ENCODE measurements around the gene DPH7. TPM values are rescaled to one million over a fixed set of nuclear protein-coding genes. Genes with fewer than 3 reads are reported as not detected.
"Not testable (repeated sequence)": the region's sequence is repeated elsewhere in the genome, so short reads cannot be mapped to it uniquely, and the experiment has no call there.

DPH7 gene
- total RNA-seq, 2 donors from 2014 or later: 18.4 to 21.4 TPM

DNA sequence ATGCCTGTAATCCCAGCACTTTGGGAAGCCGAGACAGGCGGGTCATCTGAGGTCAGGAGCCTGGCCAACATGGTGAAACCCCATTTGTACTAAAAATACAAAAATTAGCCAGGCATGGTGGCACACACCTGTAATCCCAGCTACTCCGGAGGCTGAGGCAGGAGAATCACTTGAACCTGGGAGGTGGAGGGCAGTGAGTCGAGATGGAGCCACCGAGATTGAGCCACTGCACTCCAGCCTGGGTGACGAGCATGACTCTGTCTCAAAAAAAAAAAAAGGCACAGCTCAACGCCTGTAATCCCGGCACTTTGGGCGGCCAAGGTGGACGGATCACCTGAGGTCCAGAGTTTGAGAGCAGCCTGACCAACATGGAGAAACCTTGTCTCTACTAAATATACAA lies 25.1 kb downstream of the DPH7 start:
- intact Hi-C loops (cut with DNase I); ATAC-seq; DNase-seq: not testable (repeated sequence)

DNA sequence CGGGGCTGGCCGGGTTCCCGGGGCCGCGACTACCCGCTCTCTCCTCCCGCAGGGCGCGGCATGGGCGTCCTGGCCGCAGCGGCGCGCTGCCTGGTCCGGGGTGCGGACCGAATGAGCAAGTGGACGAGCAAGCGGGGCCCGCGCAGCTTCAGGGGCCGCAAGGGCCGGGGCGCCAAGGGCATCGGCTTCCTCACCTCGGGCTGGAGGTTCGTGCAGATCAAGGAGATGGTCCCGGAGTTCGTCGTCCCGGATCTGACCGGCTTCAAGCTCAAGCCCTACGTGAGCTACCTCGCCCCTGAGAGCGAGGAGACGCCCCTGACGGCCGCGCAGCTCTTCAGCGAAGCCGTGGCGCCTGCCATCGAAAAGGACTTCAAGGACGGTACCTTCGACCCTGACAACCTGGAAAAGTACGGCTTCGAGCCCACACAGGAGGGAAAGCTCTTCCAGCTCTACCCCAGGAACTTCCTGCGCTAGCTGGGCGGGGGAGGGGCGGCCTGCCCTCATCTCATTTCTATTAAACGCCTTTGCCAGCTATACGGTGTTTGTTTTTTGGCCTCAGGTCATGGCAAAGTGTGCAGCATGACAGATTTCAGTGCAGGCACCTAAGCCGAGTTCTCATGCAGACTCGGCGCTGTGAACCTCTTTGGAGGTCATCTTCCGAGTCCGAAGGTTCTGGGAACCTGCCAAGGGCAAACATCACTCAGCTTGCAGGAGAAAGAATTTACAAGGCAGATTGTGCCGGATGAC lies 26.5 kb downstream of the DPH7 start:
- intact Hi-C loops (cut with DNase I): no loop called here
- DNase-seq: no peak
- ATAC-seq: peak; percentile 6 to 23

DNA sequence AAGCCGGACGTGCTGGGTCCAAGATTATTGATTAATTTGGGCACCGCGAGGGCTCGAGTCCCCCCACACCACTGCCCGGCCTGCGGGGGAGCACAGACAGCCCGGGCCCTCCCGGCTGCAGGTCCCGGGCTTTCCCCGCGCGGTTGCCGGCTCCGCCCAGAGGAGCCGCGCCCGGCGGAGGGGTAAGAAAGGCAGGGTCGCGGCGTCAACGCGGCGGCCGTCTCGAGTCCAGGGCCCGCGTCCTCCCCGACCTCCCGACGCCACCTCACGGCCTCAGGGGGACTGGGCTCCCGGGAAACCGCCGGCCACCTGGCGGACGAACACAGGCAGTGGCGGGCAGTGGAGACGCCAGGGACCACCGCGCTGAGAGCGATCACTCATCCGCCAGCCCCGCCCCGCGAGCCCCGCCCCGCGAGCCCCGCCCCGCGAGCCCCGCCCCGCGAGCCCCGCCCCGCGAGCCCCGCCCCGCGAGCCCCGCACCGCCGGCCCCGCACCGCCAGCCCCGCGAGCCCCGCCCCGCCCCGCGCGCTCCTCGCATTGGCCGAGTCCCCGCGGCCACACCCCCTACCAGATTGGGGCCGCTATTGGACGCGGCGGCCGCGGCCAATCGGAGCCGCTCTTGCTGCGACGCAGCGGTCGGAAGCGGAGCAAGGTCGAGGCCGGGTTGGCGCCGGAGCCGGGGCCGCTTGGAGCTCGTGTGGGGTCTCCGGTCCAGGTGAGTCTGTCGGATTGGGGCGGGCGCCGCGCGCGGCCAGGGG lies 27.3 kb downstream of the DPH7 start, which contains the start of gene MRPL41:
Gene MRPL41, plus strand, starts transcription at position 616 of the 758 bp plus-strand sequence. CDS start 203 bp downstream, outside the sequence.
- ATAC-seq (peak; percentile 83 to 85), DNase-seq (peak; percentile 93)
- intact Hi-C loops (cut with DNase I): no loop called here

DNA sequence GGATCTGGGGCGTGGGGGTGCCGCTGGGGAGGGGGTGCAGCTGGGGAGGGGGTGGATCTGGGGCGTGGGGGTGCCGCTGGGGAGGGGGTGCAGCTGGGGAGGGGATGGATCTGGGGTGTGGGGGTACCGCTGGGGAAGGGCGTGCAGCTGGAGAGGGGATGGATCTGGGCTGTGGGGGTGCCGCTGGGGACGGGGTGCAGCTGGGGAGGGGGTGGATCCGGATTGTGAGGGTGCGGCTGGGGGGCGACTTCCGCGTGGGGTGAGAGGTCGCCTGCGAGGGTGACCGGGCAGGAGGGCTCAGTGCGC lies 27.8 kb downstream of the DPH7 start:
- DNase-seq; intact Hi-C loops (cut with DNase I): not testable (repeated sequence)
- ATAC-seq: peak; percentile 1 to 4

DNA sequence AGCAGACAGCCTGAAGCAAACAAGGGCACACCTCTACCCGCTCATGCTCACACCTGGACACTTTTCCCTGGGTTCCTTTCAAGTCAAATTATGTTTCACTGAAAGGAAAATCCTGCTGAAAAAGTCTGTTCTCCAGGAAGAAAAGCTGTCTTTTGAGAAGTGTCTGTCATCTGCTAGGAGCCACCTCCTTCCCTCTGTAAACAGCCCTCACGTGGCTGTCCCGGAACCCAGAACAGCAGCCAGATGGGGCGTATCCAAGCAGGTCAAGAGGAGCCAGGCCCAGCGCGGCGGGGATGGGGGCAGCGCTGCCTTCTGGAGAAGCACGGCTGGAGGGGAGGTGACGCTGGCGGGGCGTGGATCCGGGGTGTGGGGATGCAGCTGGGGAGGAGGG lies 28.5 kb downstream of the DPH7 start, which contains the start of gene PNPLA7:
Gene PNPLA7, minus strand, starts transcription at position 172 of the 391 bp plus-strand sequence. CDS start 205 bp downstream, outside the sequence.
- DNase-seq: peak; percentile 90
- intact Hi-C loops (cut with DNase I): no loop called here
- peak; percentile 80 to 85 for ATAC-seq

DNA sequence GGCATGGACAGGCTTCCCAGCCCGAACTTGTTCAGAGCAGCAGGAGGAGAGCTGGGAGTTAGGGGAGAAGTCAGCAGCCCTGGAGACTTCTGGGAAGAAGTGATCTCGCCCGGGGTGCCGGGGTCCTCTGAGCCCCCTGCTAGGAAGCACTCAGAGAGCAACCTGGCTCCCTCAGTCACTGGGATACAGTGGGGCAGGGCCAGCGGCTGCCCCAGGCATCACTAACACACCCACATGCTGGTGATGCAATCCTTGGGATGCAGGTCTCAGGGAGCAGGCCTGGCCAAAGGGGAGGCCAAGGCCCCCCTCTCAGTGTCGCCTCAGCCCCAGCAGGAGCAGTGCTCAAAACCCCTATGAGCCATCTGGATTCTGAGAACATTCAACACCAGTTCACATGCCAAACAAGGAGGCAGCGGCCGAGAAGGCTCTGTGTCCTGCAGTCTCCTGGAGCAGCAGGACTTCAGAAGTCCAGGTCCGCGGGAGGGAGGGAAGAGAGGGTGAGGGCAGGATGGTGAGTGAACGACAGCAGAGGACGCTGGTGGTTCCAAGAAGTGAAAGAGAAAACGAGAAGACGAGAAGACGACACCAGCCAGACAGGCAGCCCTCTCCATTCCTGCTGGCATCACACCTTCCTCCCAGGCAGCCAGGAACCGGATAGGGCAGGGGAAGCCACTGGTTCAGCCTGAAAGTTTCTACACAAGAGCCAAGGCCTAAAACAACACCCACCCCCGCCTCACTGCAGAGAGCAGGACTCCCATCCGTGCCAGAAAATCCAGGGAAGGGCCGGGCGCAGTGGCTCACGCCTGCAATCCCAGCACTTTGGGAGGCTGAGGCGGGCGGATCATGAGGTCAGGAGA lies 30.8 kb downstream of the DPH7 start:
- peak; percentile 56 for DNase-seq
- intact Hi-C loops (cut with DNase I): no loop called here
- ATAC-seq: no peak

DNA sequence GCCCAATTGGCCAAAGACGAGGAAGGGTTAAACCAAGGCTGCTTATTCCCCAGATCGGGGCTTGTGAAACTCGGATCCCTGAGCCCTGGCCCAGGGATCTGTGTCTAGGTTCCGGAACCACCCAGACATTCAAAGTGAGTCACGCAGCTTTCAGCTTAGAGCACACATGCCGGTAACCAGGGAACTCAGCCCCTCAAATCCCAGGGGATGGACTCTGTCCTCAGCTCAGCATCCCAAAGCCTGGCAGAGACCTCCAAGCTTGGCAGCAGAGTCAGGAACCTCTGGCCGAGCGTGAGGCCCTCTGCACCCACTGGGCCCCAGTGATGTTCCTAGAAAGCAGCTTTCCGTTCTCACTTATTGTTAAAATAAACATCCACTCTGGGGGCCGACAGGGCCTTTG lies 33.6 kb downstream of the DPH7 start:
- intact Hi-C loops (cut with DNase I): no loop called here
- ATAC-seq: peak in 1 of 2 donors; percentile 49
- peak; percentile 49 for DNase-seq

DNA sequence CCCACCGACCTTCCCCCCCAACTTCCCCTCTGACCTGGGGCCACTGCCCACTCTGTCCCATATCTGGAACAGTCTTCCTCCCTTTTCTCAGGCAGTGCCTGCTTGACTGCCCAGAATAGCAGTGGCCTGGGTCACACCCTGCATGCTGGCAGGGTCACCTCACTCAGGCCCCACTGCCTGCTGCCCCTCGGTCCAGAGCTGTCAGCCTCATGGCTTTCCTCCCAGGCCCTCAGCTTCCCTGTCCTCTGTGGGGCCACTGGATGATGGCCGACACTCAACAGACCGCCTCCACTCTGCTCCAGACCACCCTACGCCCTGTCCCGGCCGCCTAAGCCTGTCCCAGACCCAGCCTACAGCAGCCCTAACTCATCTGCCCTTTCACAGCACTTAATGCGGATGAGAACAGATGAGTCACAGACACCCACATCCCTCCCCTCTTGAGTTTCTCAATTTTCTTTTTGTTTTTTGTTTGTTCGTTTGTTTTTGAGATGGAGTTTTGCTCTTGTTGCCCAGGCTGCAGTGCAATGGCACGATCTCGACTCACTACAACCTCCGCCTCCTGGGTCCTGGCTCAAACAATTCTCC lies 34.5 kb downstream of the DPH7 start:
- intact Hi-C loops (cut with DNase I): no loop called here
- no peak for DNase-seq
- peak in 1 of 2 donors; percentile 6 for ATAC-seq

DNA sequence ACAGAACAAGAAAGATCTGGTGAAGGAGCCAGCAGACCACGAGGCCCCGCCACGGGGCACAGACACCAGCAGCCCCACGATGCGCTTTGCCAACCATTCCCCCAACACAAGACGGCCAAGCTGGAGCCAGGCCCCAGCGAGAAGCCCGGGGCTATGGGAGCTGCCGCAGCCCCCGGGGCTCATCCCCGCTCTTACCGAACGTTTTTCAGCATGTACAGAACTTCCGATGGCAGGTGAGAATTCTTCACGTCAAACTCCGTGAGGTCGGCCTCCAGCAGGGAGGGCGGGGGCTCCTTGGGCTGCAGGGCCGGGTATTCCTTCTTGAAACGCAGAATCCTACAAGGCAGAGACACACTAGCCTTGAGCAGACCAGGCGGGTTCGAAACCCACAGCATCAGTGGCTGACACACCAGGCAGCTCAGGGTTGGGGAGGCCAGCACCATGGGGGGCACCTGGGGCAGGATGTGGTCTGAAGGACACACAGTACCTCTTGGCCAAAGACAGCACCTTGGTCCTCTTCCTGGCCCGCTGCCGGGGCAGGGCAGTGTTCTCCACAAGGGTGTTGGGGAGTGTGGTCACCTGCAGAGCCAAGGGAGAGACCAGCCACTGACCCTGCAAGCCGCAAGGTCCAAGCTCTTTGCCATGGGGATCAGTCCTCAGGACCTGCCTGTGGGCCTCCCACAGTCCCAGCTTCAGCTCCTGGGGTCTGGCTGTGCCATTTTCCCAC lies 35.3 kb downstream of the DPH7 start:
- intact Hi-C loops (cut with DNase I): no loop called here
- no peak for DNase-seq
- ATAC-seq: no peak

DNA sequence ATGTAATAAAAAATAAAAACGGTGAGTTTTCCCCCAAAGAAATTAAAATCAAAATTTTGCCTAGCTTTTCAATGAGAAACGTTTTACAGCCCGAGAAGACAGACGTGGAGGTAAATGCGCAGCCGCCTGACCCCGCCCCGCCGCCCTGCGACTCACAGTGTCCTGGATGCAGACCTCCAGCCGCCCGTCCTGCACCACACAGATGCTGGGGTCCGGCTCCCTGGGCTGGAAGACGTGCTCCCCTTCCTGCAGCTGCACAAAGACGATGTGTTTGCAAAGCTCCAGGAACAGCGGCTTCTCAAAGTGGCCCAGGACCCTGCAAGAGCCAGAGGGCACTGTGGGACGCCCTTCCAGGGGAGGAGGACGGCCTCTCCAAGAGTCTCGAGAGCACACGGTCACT lies 36.2 kb downstream of the DPH7 start:
- DNase-seq: no peak
- intact Hi-C loops (cut with DNase I): no loop called here
- ATAC-seq: no peak

DNA sequence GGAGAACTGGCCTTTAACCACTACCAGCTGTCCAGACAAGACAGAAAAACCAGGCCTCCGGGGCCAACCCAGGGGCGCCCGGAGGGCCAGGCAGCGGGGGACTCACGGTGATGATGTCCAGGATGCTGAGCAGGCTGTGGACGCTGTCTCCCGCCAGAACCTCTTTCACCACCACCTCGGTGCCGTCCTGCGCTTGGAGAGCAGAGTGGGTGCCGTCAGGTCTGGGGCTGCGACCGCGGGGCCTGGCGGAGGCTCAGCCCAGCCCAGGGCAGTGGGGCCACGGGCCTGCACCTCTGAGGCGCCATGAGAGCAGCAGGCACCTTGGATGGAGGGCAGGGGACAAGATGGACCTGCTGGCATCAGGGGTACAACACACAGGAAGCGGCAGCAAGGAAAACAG lies 38.2 kb downstream of the DPH7 start:
- intact Hi-C loops (cut with DNase I): no loop called here
- ATAC-seq: no peak
- DNase-seq: no peak

DNA sequence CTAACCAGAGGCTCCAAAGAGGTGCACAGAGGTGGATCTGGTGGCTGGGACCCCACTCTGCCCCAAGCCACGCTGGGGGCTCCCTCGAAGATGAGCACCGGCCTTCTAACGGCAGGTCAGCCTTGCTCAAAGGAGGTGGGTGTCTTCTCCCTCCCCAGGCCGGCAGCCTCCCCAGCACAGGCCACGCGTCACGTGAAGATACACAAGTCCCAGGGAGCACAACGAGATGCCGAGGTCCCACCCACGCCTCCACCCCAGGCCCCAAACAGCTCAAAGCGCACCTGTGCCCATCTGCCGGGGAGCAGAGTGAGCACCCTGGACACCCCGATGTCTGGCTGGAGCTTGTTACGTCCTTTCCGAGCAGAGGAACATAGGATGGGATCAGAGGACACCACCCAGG lies 40.7 kb downstream of the DPH7 start:
- ATAC-seq (peak in 1 of 2 donors; percentile 17), DNase-seq (no peak)
- intact Hi-C loops (cut with DNase I): no loop called here

DNA sequence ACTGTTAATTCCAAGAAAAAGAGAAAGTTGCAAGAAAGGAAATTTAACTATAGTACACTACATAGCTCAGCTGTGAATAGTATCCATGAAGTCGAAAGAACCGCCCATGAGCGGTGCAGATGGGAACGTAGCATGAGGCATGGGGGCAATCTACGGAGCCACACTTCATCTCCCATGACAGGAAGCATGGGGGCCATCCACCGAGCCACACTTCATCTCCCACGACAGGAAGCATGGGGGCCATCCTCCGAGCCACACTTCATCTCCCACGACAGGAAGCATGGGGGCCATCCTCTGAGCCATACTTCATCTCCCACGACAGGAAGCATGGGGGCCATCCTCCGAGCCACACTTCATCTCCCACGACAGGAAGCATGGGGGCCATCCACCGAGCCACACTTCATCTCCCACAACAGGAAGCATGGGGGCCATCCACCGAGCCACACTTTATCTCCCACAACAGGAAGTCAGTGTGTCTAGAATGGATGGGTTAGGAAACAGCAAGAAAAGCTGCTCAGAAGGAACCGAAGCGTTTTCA lies 42.1 kb downstream of the DPH7 start:
- ATAC-seq; DNase-seq; intact Hi-C loops (cut with DNase I): not testable (repeated sequence)

DNA sequence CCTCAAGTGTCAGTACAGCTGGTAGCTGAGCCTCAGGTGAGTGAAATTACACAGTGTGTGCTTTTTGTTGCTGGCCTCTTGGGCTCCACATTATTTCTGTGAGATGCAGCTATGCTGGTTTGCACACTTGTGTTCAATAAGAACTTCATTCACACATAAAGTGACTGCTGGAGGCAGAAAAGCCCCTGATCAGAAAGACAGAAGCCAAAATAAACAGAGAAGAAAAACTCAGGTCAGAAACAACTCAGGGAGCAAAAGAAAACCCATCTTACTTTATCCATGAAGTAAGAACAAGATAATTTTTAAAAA lies 43.7 kb downstream of the DPH7 start:
- ATAC-seq (no peak), DNase-seq (no peak)
- intact Hi-C loops (cut with DNase I): no loop called here

DNA sequence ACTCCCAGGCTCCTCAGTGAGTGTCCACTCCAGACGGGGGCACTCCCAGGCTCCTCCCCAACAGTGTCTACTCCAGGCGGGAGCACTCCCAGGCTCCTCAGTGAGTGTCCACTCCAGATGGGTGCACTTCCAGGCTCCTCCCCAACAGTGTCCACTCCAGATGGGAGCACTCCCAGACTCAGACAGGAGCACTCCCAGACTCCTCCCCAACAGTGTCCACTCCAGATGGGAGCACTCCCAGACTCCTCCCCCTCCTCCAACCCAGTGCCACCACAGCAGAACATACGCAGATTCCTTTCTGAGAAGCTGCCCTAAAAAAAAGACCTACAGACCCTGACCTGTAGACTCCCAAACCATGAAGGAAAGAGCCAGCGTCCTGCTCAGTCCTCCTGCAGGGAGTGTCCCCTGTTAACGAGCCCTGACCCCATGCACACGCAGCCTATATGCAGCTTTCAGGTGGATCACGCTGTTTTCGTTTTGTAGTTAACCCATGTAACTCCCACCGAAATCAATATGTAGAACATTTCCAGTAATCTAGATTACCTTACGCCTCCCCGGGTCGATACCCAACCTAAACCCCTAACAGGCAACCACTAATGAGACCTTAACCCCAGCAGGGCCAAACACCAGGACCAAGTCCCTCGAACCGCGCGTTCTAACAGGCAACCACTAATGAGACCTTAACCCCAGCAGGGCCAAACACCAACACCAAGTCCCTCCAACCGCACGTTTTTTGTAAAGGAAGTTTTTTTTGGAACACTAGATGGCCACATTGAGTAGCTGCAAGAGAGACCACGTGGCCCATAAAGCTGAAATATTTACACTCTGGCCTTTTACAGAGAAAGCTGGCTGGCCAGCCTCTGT lies 44.2 kb downstream of the DPH7 start:
- intact Hi-C loops (cut with DNase I): no loop called here
- peak; percentile 75 to 92 for ATAC-seq

DNA sequence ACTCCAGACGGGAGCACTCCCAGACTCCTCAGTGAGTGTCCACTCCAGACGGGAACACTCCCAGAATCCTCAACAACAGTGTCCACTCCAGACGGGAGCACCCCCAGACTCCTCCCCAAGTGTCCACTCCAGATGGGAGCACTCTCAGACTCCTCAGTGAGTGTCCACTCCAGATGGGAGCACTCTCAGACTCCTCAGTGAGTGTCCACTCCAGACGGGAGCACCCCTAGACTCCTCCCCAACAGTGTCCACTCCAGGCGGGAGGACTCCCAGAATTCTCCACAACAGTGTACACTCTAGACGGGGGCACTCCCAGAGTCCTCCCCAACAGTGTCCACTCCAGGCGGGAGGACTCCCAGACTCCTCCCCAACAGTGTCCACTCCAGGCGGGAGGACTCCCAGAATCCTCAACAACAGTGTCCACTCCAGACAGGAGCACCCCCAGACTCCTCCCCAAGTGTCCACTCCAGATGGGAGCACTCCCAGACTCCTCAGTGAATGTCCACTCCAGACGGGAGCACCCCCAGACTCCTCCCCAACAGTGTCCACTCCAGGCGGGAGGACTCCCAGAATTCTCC lies 45.7 kb downstream of the DPH7 start:
- DNase-seq; intact Hi-C loops (cut with DNase I); ATAC-seq: not testable (repeated sequence)

More for the DNA sequence above, 44.2 kb downstream of the DPH7 start:
- DNase-seq: no peak

DNA sequence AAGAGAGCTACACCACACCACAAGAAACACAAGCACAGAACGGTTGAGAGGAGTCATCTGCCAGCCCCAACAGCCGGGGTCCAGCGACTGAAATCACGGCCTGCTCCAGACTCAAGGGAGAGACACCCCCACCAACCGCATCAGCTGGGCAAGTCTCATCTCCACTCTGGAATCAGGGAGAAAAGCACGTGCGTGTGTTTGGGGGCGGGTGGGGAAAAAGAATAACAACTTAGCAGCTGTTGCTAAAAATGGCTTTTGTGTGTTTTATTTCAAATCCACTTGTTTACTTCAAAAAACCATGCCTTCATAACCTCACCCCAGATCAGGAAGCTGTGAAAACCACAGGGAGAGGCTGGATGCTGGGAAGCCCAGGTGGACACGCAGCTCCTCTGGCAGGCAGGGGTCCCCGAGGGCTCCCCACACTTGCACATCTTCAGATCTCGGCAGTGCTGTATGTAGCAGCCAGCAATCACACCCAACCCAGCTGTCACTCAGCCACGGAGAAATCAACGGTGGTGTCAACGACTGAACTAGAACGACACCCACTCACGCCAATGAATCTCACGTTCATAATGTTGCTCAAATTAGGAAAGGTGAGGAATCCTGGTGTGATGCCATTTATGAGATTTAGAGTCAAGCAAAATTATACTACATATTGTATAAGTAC lies 47.5 kb downstream of the DPH7 start:
- intact Hi-C loops (cut with DNase I): no loop called here
- ATAC-seq: no peak
- no peak for DNase-seq
